Transverse colon (tissue), 4 donors: ENCODE data around the gene ADH1B. TPM values are rescaled to one million over a fixed set of nuclear protein-coding genes. Genes with fewer than 3 reads are reported as not detected.

Experiments
- DNase-seq: peaks from one replicate; pipeline ENCODE4 v3.0.0-alpha.2; 2019
- H3K27ac ChIP-seq, 4 donors: fragments of 200-600 bp; sonication (generic); 2 replicates each; pipeline ENCODE4 v1.5.1; 2016 to 2018; ENCODE audit warnings: inconsistent platforms in 4 of 4
- H3K27me3 ChIP-seq: fragments of 200-600 bp; sonication (generic); 2 replicates; pipeline ENCODE4 v1.5.1; 2017; ENCODE audit warnings: inconsistent platforms
- H3K36me3 ChIP-seq, 4 donors: fragments of 200-600 bp; sonication (generic); 2 replicates each; pipeline ENCODE4 v1.5.1; 2017 to 2019; ENCODE audit warnings: inconsistent platforms in 4 of 4
- H3K4me1 ChIP-seq, 4 donors: fragments of 200-600 bp; sonication (generic); 2 replicates each; pipeline ENCODE4 v1.5.1; 2017 to 2020; ENCODE audit warnings: inconsistent platforms in 4 of 4
- H3K4me3 ChIP-seq, 4 donors: fragments of 200-600 bp; sonication (generic); 1 replicate in 1 of 4; 2 replicates in 3 of 4; pipeline versions ENCODE4 v1.5.1 to v1.6.1; 2017 to 2019; ENCODE audit warnings: inconsistent platforms in 4 of 4
- H3K9me3 ChIP-seq, 2 donors: fragments of 200-600 bp; sonication (generic); 2 replicates each; pipeline ENCODE4 v1.5.1; 2017 to 2019; ENCODE audit warnings: inconsistent platforms in 2 of 2
- CTCF ChIP-seq, 5 experiments: fragments of 200-600 bp in 3 of 5; fragments of 450-650 bp in 2 of 5; sonication (generic) in 3 of 5; IDR thresholded peaks; 1 replicate in 2 of 5; 2 replicates in 3 of 5; pipeline ENCODE4 v1.5.1; 2016 to 2017; ENCODE audit warnings: antibody characterized with exemption in 5 of 5, inconsistent platforms in 3 of 5, mild to moderate bottlenecking in 2 of 5, moderate library complexity in 1 of 5
- EP300 ChIP-seq: sonication (generic); formaldehyde crosslinking; IDR thresholded peaks from one replicate; pipeline ENCODE4 v1.6.1; 2017; ENCODE audit warnings: antibody characterized with exemption, low read depth
- POLR2A ChIP-seq: fragments of 450-650 bp; IDR thresholded peaks from one replicate; pipeline ENCODE4 v1.6.1; 2016; ENCODE audit warnings: antibody characterized with exemption, mild to moderate bottlenecking, moderate library complexity
- POLR2AphosphoS5 ChIP-seq, 3 donors: sonication (generic); formaldehyde crosslinking; IDR thresholded peaks; one replicate each; pipeline ENCODE4 v1.6.1; 2016; ENCODE audit warnings: antibody characterized with exemption in 3 of 3
- WGBS, 2 donors: methylation state at CpG; one replicate each; pipeline ENCODE4 v1.1.5; 2018; ENCODE audit warnings: low coverage in 1 of 2; 5-methylcytosine and 5-hydroxymethylcytosine counted together
- in situ Hi-C, 4 donors: fragments of 200-750 bp; cut with MboI; loops; one replicate each; pipeline versions ENCODE4 v1.15.0 to v1.15.1; 2017; ENCODE audit warnings: low sequenced_read_pairs in 3 of 4, low pct_ligation_motif_present in 1 of 4, low pct_unique_long_range_greater_than_20kb in 1 of 4
- intact Hi-C: fragments of 100-400 bp; cut with DNase I; formaldehyde crosslinking; loops from one replicate; pipeline ENCODE4 v1.15.1; 2023; ENCODE audit warnings: low total_unique reads
- total RNA-seq, 4 donors: library from RNA; depleted of rRNA; stranded (reverse); fragments of >200 nt; gene quantifications; one replicate each; pipeline ENCODE4 v1.1.0, GENCODE V29; 2016

Gene ADH1B
- total RNA-seq, 4 donors from 2014 or later = 64.3 to 318 (median 114) TPM

GRCh38 chr4:99330648-99331047, 9.4 kb upstream of the ADH1B start:
- Histone ChIP-seq H3K27ac (peak overlapping the region in 1 of 4 donors; percentile 12), H3K4me3 (no peak overlapping the region), H3K27me3 (no peaks in the 10 kb centered on the region), H3K9me3 (peaks cover 0 to 4% of the 10 kb centered on the region in 2 donors), H3K4me1 (no peaks in the 10 kb centered on the region), H3K36me3 (no peaks in the 10 kb centered on the region)
- WGBS, 2 donors = 86 to 100% methylated on average over 1 to 3 of the region's 3 CpGs
- in situ Hi-C loops (no loop called here), intact Hi-C loops (no loop called here)
- TF ChIP-seq POLR2A = no peak
- no peak for TF ChIP-seq EP300
- no peak for TF ChIP-seq POLR2AphosphoS5 (IDR thresholded peaks at IDR 0.05)
- TF ChIP-seq CTCF (IDR thresholded peaks at IDR 0.05) = no peak
- DNase-seq = no peak

GRCh38 chr4:99329876-99330275, 8.7 kb upstream of the ADH1B start:
- Histone ChIP-seq H3K27ac (peak overlapping the region in 1 of 4 donors; percentile 11), H3K4me1 (peaks cover 0 to 3% (median 0%) of the 10 kb centered on the region in 4 donors), H3K27me3 (no peaks in the 10 kb centered on the region), H3K9me3 (peaks cover 0 to 4% of the 10 kb centered on the region in 2 donors), H3K36me3 (no peaks in the 10 kb centered on the region), H3K4me3 (no peak overlapping the region)
- DNase-seq = no peak
- intact Hi-C loops = loop anchor here (10.0 kb wide), 2 partner anchors 75 to 235 kb away; partner anchors contain the start of gene TRMT10A
- WGBS, 2 donors = 63 to 88% methylated on average over 2 of the region's 2 CpGs
- TF ChIP-seq CTCF (IDR thresholded peaks at IDR 0.05) = no peak
- TF ChIP-seq POLR2AphosphoS5 (IDR thresholded peaks at IDR 0.05) = no peak
- no peak for TF ChIP-seq POLR2A
- no peak for TF ChIP-seq EP300
- in situ Hi-C loops = no loop called here

- peak overlapping the region; percentile 64 to 82 (median 74) for H3K27ac ChIP-seq
Observed at GRCh38 chr4:99324979-99325378, 3.8 kb upstream of the ADH1B start.

GRCh38 chr4:99324361-99324760, 3.2 kb upstream of the ADH1B start:
- Histone ChIP-seq H3K27ac (peak overlapping the region; percentile 64 to 82 (median 74)), H3K27me3 (no peaks in the 10 kb centered on the region), H3K4me1 (peaks cover 3 to 8% (median 4%) of the 10 kb centered on the region in 4 donors), H3K4me3 (no peak overlapping the region), H3K9me3 (peaks cover 0 to 4% of the 10 kb centered on the region in 2 donors), H3K36me3 (no peaks in the 10 kb centered on the region)
- intact Hi-C loops = loop anchor here (10.0 kb wide), 2 partner anchors 80 to 240 kb away; partner anchors contain the start of gene TRMT10A
- 58% methylated on average over 1 of the region's 1 CpG; no CpG with 5 or more reads in 1 of the 2 donors for WGBS, 2 donors
- TF ChIP-seq POLR2A (no peak), CTCF (IDR thresholded peaks at IDR 0.05) (no peak), POLR2AphosphoS5 (IDR thresholded peaks at IDR 0.05) (no peak), EP300 (no peak)
- no peak for DNase-seq
- in situ Hi-C loops = no loop called here

More at GRCh38 chr4:99324979-99325378, 3.8 kb upstream of the ADH1B start:
- in situ Hi-C loops (no loop called here), intact Hi-C loops (loop anchor here (10.0 kb wide), 2 partner anchors 80 to 240 kb away; partner anchors contain the start of gene TRMT10A)
- TF ChIP-seq POLR2AphosphoS5 (IDR thresholded peaks at IDR 0.05) (peak; percentile 83 to 88 (median 86)), EP300 (peak; percentile 56), POLR2A (no peak)
- no peaks in the 10 kb centered on the region for H3K36me3 ChIP-seq
- no peaks in the 10 kb centered on the region for H3K27me3 ChIP-seq
- WGBS, 2 donors = 39 to 45% methylated on average over 3 of the region's 3 CpGs
- peak; percentile 51 for DNase-seq
- H3K4me1 ChIP-seq = peaks cover 3 to 8% (median 4%) of the 10 kb centered on the region in 4 donors
- no peak overlapping the region for H3K4me3 ChIP-seq
- H3K9me3 ChIP-seq = peaks cover 0 to 4% of the 10 kb centered on the region in 2 donors
